ENCODE measurements around the gene NMNAT2. TPM values are rescaled to one million over a fixed set of nuclear protein-coding genes. Genes with fewer than 3 reads are reported as not detected.

NMNAT2 gene
- total and polyA plus RNA-seq, 2 of the 13 experiments (the other 11 are each of a cell fraction or from before 2014, with no cell fraction given): not detected

DNA sequence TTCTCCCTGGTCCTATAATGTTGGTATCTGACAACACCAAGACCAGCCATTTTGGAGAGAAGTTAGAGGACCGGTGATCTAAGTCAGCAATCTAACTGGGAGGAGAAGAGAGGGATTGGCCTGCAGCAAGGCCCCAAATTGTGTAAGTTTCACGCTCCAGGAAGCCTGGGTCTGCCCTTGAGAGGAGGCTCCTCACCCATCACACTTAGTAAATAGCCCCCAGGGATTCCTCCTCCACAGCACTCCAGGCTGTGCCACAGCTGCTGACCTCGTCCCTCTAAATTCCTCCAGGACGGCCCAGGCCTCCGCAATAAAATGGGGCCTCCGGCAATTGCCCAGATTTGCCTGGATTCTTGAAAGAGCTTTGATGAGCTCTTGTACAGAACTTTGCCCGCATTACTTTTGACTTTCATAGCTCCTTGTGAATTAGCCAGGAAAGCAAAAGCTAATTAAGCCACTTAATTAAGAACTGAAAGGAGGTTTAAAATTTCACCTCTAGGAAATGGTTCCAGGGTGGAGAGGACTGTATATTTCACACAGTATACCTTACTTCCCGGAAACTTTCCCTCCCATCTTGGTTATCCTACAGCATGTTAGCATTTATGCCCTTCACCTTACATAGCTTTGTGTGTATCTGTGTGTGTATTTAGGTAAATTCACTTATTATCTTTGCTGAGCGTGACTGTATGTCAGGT, 141.6 kb downstream of the NMNAT2 start:
- Histone ChIP-seq H3K27me3 (ENCODE audit: control insufficient read depth in 1 of 2, insufficient read depth in 2 of 2, low read length in 2 of 2) (peaks cover 3 to 6% of the 10 kb centered on the region in 2 experiments; a peak in 4 of 5 replicates), H3K4me1 (ENCODE audit: insufficient read depth, low read length) (no peaks in the 10 kb centered on the region), H3K9ac (ENCODE audit: insufficient read depth, low read depth, low read length) (no peak overlapping the region), H3K4me2 (ENCODE audit: low read depth, low read length) (no peak overlapping the region), H3K9me3 (ENCODE audit: low read length) (no peaks in the 10 kb centered on the region), H3K36me3 (replicated peaks in 1 of 2; ENCODE audit: control insufficient read depth in 1 of 2, insufficient read depth in 2 of 2, low read length in 2 of 2) (no peaks in the 10 kb centered on the region), H2AFZ (ENCODE audit: low read length) (no peak overlapping the region), H3K27ac (ENCODE audit: extremely low read length, insufficient read depth, low read length) (no peak overlapping the region), H3K4me3 (replicated peaks in 1 of 3; ENCODE audit: insufficient read depth in 1 of 3, low read depth in 2 of 3, low read length in 3 of 3) (no peak overlapping the region), H4K20me1 (ENCODE audit: insufficient read depth, low read length) (no peaks in the 10 kb centered on the region), H3K79me2 (ENCODE audit: insufficient read depth, low read length) (no peaks in the 10 kb centered on the region)
- ChIA-PET POLR2A (no interaction called here), CTCF (ENCODE audit: low intra/inter-chr PET ratio, low total read pairs) (no interaction called here)
- DNase-seq (ENCODE audit: low spot score): no peak
- BruUV-seq (replicated peaks): no TSS peak
- WGBS (ENCODE audit: low lambda C conversion rate): 63% methylated on average over 7 of the region's 9 CpGs
- no peak for TF ChIP-seq ZMAT3 (CRISPR knock-in tag; conservative IDR thresholded peaks at IDR 0.05)
- TF ChIP-seq RFXAP (CRISPR knock-in tag; IDR thresholded peaks at IDR 0.05; ENCODE audit: borderline replicate concordance): no peak
- TF ChIP-seq, protein P1, sequence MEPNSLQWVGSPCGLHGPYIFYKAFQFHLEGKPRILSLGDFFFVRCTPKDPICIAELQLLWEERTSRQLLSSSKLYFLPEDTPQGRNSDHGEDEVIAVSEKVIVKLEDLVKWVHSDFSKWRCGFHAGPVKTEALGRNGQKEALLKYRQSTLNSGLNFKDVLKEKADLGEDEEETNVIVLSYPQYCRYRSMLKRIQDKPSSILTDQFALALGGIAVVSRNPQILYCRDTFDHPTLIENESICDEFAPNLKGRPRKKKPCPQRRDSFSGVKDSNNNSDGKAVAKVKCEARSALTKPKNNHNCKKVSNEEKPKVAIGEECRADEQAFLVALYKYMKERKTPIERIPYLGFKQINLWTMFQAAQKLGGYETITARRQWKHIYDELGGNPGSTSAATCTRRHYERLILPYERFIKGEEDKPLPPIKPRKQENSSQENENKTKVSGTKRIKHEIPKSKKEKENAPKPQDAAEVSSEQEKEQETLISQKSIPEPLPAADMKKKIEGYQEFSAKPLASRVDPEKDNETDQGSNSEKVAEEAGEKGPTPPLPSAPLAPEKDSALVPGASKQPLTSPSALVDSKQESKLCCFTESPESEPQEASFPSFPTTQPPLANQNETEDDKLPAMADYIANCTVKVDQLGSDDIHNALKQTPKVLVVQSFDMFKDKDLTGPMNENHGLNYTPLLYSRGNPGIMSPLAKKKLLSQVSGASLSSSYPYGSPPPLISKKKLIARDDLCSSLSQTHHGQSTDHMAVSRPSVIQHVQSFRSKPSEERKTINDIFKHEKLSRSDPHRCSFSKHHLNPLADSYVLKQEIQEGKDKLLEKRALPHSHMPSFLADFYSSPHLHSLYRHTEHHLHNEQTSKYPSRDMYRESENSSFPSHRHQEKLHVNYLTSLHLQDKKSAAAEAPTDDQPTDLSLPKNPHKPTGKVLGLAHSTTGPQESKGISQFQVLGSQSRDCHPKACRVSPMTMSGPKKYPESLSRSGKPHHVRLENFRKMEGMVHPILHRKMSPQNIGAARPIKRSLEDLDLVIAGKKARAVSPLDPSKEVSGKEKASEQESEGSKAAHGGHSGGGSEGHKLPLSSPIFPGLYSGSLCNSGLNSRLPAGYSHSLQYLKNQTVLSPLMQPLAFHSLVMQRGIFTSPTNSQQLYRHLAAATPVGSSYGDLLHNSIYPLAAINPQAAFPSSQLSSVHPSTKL (CRISPR knock-in tag; IDR thresholded peaks at IDR 0.05): no peak
- TF ChIP-seq ZNF552 (CRISPR knock-in tag; IDR thresholded peaks at IDR 0.05; ENCODE audit: borderline replicate concordance): no peak
- no peak for TF ChIP-seq ZFP41 (CRISPR knock-in tag; IDR thresholded peaks at IDR 0.05; ENCODE audit: borderline replicate concordance)
- TF ChIP-seq SMAD1 (CRISPR knock-in tag; IDR thresholded peaks at IDR 0.05; ENCODE audit: borderline replicate concordance, low read depth): no peak
- no peak for TF ChIP-seq MYC (CRISPR knock-in tag; IDR thresholded peaks at IDR 0.05; ENCODE audit: borderline replicate concordance)
- no peak for TF ChIP-seq ZNF749 (CRISPR knock-in tag; IDR thresholded peaks at IDR 0.05; ENCODE audit: borderline replicate concordance)
- TF ChIP-seq ZBTB7A (CRISPR knock-in tag; IDR thresholded peaks at IDR 0.05): no peak
- no peak for TF ChIP-seq DNMT1 (CRISPR knock-in tag; IDR thresholded peaks at IDR 0.05)
- no peak for TF ChIP-seq ZNF180 (CRISPR knock-in tag; IDR thresholded peaks at IDR 0.05; ENCODE audit: borderline replicate concordance, low read depth)
- no peak for TF ChIP-seq ZC3H4 (CRISPR knock-in tag; IDR thresholded peaks at IDR 0.05; ENCODE audit: borderline replicate concordance)
- TF ChIP-seq TRIM24 (CRISPR knock-in tag; IDR thresholded peaks at IDR 0.05): no peak
- TF ChIP-seq ZNF251 (CRISPR knock-in tag; IDR thresholded peaks at IDR 0.05): no peak
- TF ChIP-seq KMT2A (CRISPR knock-in tag; IDR thresholded peaks at IDR 0.05): no peak
- TF ChIP-seq KDM2A (CRISPR knock-in tag; IDR thresholded peaks at IDR 0.05; ENCODE audit: borderline replicate concordance, low read depth): no peak
- TF ChIP-seq, protein P2, sequence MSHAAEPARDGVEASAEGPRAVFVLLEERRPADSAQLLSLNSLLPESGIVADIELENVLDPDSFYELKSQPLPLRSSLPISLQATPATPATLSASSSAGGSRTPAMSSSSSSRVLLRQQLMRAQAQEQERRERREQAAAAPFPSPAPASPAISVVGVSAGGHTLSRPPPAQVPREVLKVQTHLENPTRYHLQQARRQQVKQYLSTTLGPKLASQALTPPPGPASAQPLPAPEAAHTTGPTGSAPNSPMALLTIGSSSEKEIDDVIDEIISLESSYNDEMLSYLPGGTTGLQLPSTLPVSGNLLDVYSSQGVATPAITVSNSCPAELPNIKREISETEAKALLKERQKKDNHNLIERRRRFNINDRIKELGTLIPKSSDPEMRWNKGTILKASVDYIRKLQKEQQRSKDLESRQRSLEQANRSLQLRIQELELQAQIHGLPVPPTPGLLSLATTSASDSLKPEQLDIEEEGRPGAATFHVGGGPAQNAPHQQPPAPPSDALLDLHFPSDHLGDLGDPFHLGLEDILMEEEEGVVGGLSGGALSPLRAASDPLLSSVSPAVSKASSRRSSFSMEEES (CRISPR knock-in tag; IDR thresholded peaks at IDR 0.05): no peak
- in situ Hi-C loops (cut with HindIII; ENCODE audit: extremely low pct_ligation_motif_present, low pct_unique_long_range_greater_than_20kb): loop anchor here (25.0 kb wide), 1 partner anchor 286 kb away; no protein-coding TSS in a partner anchor
- no peak for ATAC-seq
- no peak for FAIRE-seq
- intact Hi-C loops (cut with micrococcal nuclease; ENCODE audit: unreplicated experiment): no loop called here

All from HepG2 (cell line).